NCI-H446 (cell line): ENCODE results near the gene MTAP.
A peak's percentile ranks its signal among the peaks of the same experiment; 100 is the strongest.

Experiments used
- DNase-seq, 2 experiments: peaks; one replicate each; lab custom pipeline; 2025; lab: John Stamatoyannopoulos, UW

Gene MTAP

GRCh38 chr9:21804791-21805190 is 2.4 kb downstream of the MTAP start:
- DNase-seq = no peak

GRCh38 chr9:21806644-21807043 is 4.2 kb downstream of the MTAP start:
- DNase-seq = peak in 1 of 2 experiments; percentile 33

GRCh38 chr9:21810388-21810787 is 8.0 kb downstream of the MTAP start:
- DNase-seq = peak in 1 of 2 experiments; percentile 38

GRCh38 chr9:21810881-21811280 is 8.4 kb downstream of the MTAP start:
- peak in 1 of 2 experiments; percentile 60 for DNase-seq

- DNase-seq = no peak
These were observed 9.5 kb downstream of the MTAP start for GRCh38 chr9:21811914-21812313.

GRCh38 chr9:21812415-21812814 is 10.0 kb downstream of the MTAP start:
- DNase-seq = no peak

GRCh38 chr9:21812946-21813568 is 10.6 kb downstream of the MTAP start:
- DNase-seq = peak; percentile 34 to 82

GRCh38 chr9:21813575-21814473 is 11.4 kb downstream of the MTAP start:
- peak; percentile 78 to 86 for DNase-seq

- DNase-seq = no peak
These were observed 13.2 kb downstream of the MTAP start for GRCh38 chr9:21815643-21816042.

- no peak for DNase-seq
These were observed 14.7 kb downstream of the MTAP start for GRCh38 chr9:21817176-21817575.

- DNase-seq = no peak
These were observed 23.2 kb downstream of the MTAP start for GRCh38 chr9:21825637-21826036.

GRCh38 chr9:21828853-21829410 is 26.5 kb downstream of the MTAP start:
- no peak for DNase-seq

GRCh38 chr9:21830589-21830988 is 28.2 kb downstream of the MTAP start:
- no peak for DNase-seq

GRCh38 chr9:21831841-21832509 is 29.5 kb downstream of the MTAP start:
- no peak for DNase-seq

GRCh38 chr9:21833090-21833801 is 30.8 kb downstream of the MTAP start:
- DNase-seq = no peak

GRCh38 chr9:21835121-21835520 is 32.7 kb downstream of the MTAP start:
- no peak for DNase-seq

- DNase-seq = no peak
These were observed 34.2 kb downstream of the MTAP start for GRCh38 chr9:21836437-21837161.

GRCh38 chr9:21837501-21837900 is 35.1 kb downstream of the MTAP start:
- DNase-seq = no peak

GRCh38 chr9:21840647-21841046 is 38.2 kb downstream of the MTAP start:
- DNase-seq = no peak

- no peak for DNase-seq
These were observed 38.7 kb downstream of the MTAP start for GRCh38 chr9:21841133-21841532.

- DNase-seq = no peak
These were observed 46.2 kb downstream of the MTAP start for GRCh38 chr9:21848615-21849014.
